Left ventricle myocardium inferior (tissue), 1 donor: Measurements from ENCODE around the gene SIX2. TPM values are rescaled to one million over a fixed set of nuclear protein-coding genes. Genes with fewer than 3 reads are reported as not detected.

ENCODE experiments used
- DNase-seq: peaks from one replicate; pipeline ENCODE4 v3.0.0-alpha.2; 2020
- H3K27ac ChIP-seq: fragments of 200-600 bp; replicated peaks from 2 replicates; pipeline ENCODE4 v1.8.0; 2021
- H3K27me3 ChIP-seq: fragments of 200-600 bp; 2 replicates; pipeline ENCODE4 v1.8.0; 2021; ENCODE audit warnings: low read depth
- H3K36me3 ChIP-seq: fragments of 200-600 bp; 2 replicates; pipeline ENCODE4 v1.8.0; 2021
- H3K4me1 ChIP-seq: fragments of 200-600 bp; 2 replicates; pipeline ENCODE4 v1.8.0; 2021
- H3K4me3 ChIP-seq: fragments of 200-600 bp; 2 replicates; pipeline ENCODE4 v1.8.0; 2021; ENCODE audit warnings: mild to moderate bottlenecking, moderate library complexity
- H3K9me3 ChIP-seq: fragments of 200-600 bp; replicated peaks from 2 replicates; pipeline ENCODE4 v1.8.0; 2021
- CTCF ChIP-seq: fragments of 200-600 bp; IDR thresholded peaks from 2 replicates; pipeline ENCODE4 v1.8.0; 2021; ENCODE audit warnings: antibody characterized with exemption, mild to moderate bottlenecking, borderline replicate concordance
- intact Hi-C: fragments of 100-400 bp; cut with micrococcal nuclease; formaldehyde crosslinking; loops from one replicate; pipeline ENCODE4 v1.11.0; 2022
- total RNA-seq: library from RNA; stranded (reverse); fragmentation: NEBNext Ultra II Directional; extraction: Animal tissue kit (Norgen Biotek cat#: 25700); gene quantifications from one replicate; pipeline ENCODE4 v1.2.1, GENCODE V29; 2021
- donor health status: DM: no; HTN: yes; CAD: no; lungs with severe emphysema.

The SIX2 gene
- total RNA-seq, 1 donor from 2014 or later = 0.91 TPM

DNA sequence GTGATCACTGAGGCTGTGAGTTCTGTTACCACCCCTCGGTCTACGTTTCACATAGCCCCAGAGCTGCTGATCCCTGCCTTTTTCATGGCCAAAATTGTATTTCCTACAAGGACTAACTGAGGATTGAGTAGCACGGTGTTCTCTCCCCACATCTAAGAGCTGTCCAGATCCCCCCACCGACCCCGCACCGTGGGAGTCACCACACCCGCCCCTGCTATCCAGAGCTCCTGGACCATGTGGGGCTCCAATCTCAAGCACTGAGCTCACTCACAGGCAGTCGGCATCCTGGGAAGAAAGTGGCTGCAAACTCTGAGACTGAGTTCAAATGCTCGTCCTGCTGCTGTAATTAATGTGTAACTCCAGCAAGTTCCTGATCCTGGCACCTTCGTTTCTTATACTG is 9.7 kb downstream of the SIX2 start:
- H3K27me3 ChIP-seq = peaks cover 100% of the 10 kb centered on the region
- H3K4me3 ChIP-seq = no peak overlapping the region
- DNase-seq = no peak
- TF ChIP-seq CTCF = no peak
- no peak overlapping the region for H3K27ac ChIP-seq
- no peaks in the 10 kb centered on the region for H3K9me3 ChIP-seq
- peaks cover 30% of the 10 kb centered on the region for H3K4me1 ChIP-seq
- intact Hi-C loops = no loop called here
- H3K36me3 ChIP-seq = no peaks in the 10 kb centered on the region

DNA sequence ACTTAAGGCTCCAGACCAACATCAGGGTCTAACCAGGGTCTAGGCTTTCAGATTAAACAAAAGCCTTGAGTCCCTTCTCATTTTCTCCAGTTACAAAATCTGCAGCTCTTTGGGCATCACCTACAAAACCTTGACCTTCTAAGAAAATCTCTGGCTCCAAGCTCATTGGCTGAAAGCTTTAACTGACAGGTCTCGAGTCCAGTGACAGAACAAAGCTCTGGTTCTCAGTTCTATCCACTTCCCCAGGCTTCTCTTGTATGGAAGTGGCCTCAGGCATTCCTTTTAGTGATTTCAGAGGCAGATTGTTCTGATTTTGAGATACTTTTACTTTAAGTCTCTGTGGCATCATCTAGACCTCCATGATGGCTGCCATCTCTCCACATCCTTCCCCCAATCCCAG is 11.3 kb downstream of the SIX2 start:
- intact Hi-C loops = no loop called here
- Histone ChIP-seq H3K4me3 (no peak overlapping the region), H3K9me3 (no peaks in the 10 kb centered on the region), H3K4me1 (peaks cover 18% of the 10 kb centered on the region), H3K36me3 (no peaks in the 10 kb centered on the region), H3K27ac (no peak overlapping the region), H3K27me3 (peaks cover 100% of the 10 kb centered on the region)
- TF ChIP-seq CTCF = no peak
- no peak for DNase-seq

GRCh38 chr2:44996356-44996755 is 12.9 kb downstream of the SIX2 start:
- peaks cover 94% of the 10 kb centered on the region for H3K27me3 ChIP-seq
- no peak for DNase-seq
- peaks cover 9% of the 10 kb centered on the region for H3K9me3 ChIP-seq
- intact Hi-C loops = no loop called here
- peaks cover 11% of the 10 kb centered on the region for H3K4me1 ChIP-seq
- H3K4me3 ChIP-seq = no peak overlapping the region
- H3K36me3 ChIP-seq = no peaks in the 10 kb centered on the region
- TF ChIP-seq CTCF = no peak
- H3K27ac ChIP-seq = no peak overlapping the region

DNA sequence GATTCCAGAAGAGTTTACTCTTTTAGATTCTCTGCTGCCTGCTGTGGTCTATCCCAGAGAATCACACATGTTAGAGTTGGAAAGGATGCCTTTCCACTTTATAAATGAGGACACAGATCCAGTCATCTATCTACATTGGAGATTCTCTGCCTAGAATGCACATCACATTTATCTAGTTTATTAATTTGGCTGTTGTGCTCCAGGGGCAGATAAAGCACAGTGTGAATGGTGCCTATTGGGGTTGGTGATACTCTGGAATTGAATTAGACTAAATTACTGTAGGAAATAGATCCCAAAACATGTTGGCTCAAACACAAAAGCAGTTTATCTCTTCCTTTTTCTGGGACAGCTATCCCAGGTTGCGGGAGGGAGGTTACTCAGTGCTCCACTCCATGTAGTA is 14.9 kb downstream of the SIX2 start:
- H3K27ac ChIP-seq = no peak overlapping the region
- no peak for DNase-seq
- H3K4me1 ChIP-seq = no peaks in the 10 kb centered on the region
- H3K36me3 ChIP-seq = no peaks in the 10 kb centered on the region
- H3K9me3 ChIP-seq = peaks cover 9% of the 10 kb centered on the region
- TF ChIP-seq CTCF = no peak
- no peak overlapping the region for H3K4me3 ChIP-seq
- H3K27me3 ChIP-seq = peaks cover 89% of the 10 kb centered on the region
- intact Hi-C loops = no loop called here

GRCh38 chr2:44989176-44989575 is 20.1 kb downstream of the SIX2 start:
- peaks cover 66% of the 10 kb centered on the region for H3K27me3 ChIP-seq
- no peaks in the 10 kb centered on the region for H3K36me3 ChIP-seq
- no peak overlapping the region for H3K4me3 ChIP-seq
- peaks cover 25% of the 10 kb centered on the region for H3K9me3 ChIP-seq
- no peak for TF ChIP-seq CTCF
- no peaks in the 10 kb centered on the region for H3K4me1 ChIP-seq
- no peak for DNase-seq
- intact Hi-C loops = no loop called here
- H3K27ac ChIP-seq = no peak overlapping the region
